ENCODE data around the gene SLC39A1. TPM values are rescaled to one million over a fixed set of nuclear protein-coding genes. Genes with fewer than 3 reads are reported as not detected.

The SLC39A1 gene
- total and polyA plus RNA-seq, 9 of the 15 experiments (the other 6 are each of a cell fraction or from before 2014, with no cell fraction given), result 9.9 to 81.1 (median 62.7) TPM

- TF ChIP-seq YY1 (IDR thresholded peaks at IDR 0.05; ENCODE audit: borderline replicate concordance in 1 of 3, control insufficient read depth in 1 of 3, extremely low read depth in 1 of 3, insufficient read depth in 3 of 3, insufficient read length in 1 of 3, insufficient replicate concordance in 2 of 3, low read depth in 1 of 3, low read length in 2 of 3) (peak in 2 of 3 experiments; percentile 38 to 44), NFXL1 (CRISPR knock-in tag; IDR thresholded peaks at IDR 0.05) (no peak), ZNF444 (CRISPR knock-in tag; IDR thresholded peaks at IDR 0.05) (peak; percentile 28; the same call in 1 of the 2 replicates), RBM25 (IDR thresholded peaks at IDR 0.05; ENCODE audit: low read depth, low read length, severe bottlenecking) (peak; percentile 89), ZBTB1 (CRISPR knock-in tag; IDR thresholded peaks at IDR 0.05; ENCODE audit: borderline replicate concordance, low read depth) (no peak), NFYB (IDR thresholded peaks at IDR 0.05; ENCODE audit: extremely low read depth, insufficient read length) (peak; percentile 96), ZNF395 (CRISPR knock-in tag; IDR thresholded peaks at IDR 0.05) (peak; percentile 38; the same call in 1 of the 2 replicates), ZSCAN32 (CRISPR knock-in tag; IDR thresholded peaks at IDR 0.05) (no peak), GTF2F1 (IDR thresholded peaks at IDR 0.05; ENCODE audit: low read depth, low read length) (no peak), BDP1 (IDR thresholded peaks at IDR 0.05; ENCODE audit: insufficient read depth, insufficient read length) (no peak), POLR2B (IDR thresholded peaks at IDR 0.05; ENCODE audit: low read depth, partially characterized antibody) (peak; percentile 43), SP2 (IDR thresholded peaks at IDR 0.05; ENCODE audit: extremely low read depth, low read depth, low read length, poor library complexity, severe bottlenecking) (peak; percentile 84), SMARCE1 (IDR thresholded peaks at IDR 0.05) (no peak), SRSF3 (IDR thresholded peaks at IDR 0.05; ENCODE audit: insufficient read depth, low read length) (no peak), IRF2 (CRISPR knock-in tag; IDR thresholded peaks at IDR 0.05) (no peak), CTBP1 (IDR thresholded peaks at IDR 0.05; ENCODE audit: borderline replicate concordance) (peak; percentile 64; the same call in 1 of the 2 replicates), CCAR2 (IDR thresholded peaks at IDR 0.05; ENCODE audit: low read depth, low read length) (no peak), ZFX (CRISPR knock-in tag; IDR thresholded peaks at IDR 0.05) (peak; percentile 62), ZNF408 (CRISPR knock-in tag; IDR thresholded peaks at IDR 0.05; ENCODE audit: low read depth) (no peak), SAP30 (IDR thresholded peaks at IDR 0.05; ENCODE audit: borderline replicate concordance, insufficient read depth, low read depth, low read length, poor library complexity, severe bottlenecking) (peak; percentile 25), SMAD4 (CRISPR knock-in tag; conservative IDR thresholded peaks at IDR 0.05) (peak; percentile 69), SUPT5H (IDR thresholded peaks at IDR 0.05) (peak; percentile 45), ETV5 (CRISPR knock-in tag; IDR thresholded peaks at IDR 0.05; ENCODE audit: low read depth) (peak; percentile 65; the same call in 1 of the 2 replicates), ZNF174 (CRISPR knock-in tag; IDR thresholded peaks at IDR 0.05) (no peak), TFAP4 (CRISPR knock-in tag; IDR thresholded peaks at IDR 0.05; ENCODE audit: borderline replicate concordance) (peak; percentile 35; the same call in 1 of the 2 replicates)
Measured at GRCh38 chr1:153922972-153923925, 40.1 kb downstream of the SLC39A1 start, which contains the start of gene GATAD2B (continued).
